Smooth muscle cell (in vitro differentiated cells): ENCODE results near the gene CCDC180. TPM values are rescaled to one million over a fixed set of nuclear protein-coding genes. Genes with fewer than 3 reads are reported as not detected.

Experiments used
- DNase-seq: peaks from one replicate; lab custom pipeline; 2025; ENCODE audit not compliant: unreplicated experiment; lab: John Stamatoyannopoulos, UW
- H2AFZ ChIP-seq: fragments of 200-600 bp; sonication (generic); 2 replicates; pipeline ENCODE4 v1.6.0; 2016; ENCODE audit warnings: antibody characterized with exemption, low read depth, mild to moderate bottlenecking
- H3F3A ChIP-seq: fragments of 200-600 bp; sonication (generic); 2 replicates; pipeline ENCODE4 v1.6.0; 2017; ENCODE audit warnings: antibody characterized with exemption, low read depth
- H3K27ac ChIP-seq: fragments of 200-600 bp; sonication (generic); 2 replicates; pipeline ENCODE4 v1.5.1; 2016; ENCODE audit warnings: low read depth, mild to moderate bottlenecking
- H3K27me3 ChIP-seq: fragments of 200-600 bp; sonication (generic); 2 replicates; pipeline ENCODE4 v1.6.1; 2016; ENCODE audit warnings: low read depth, mild to moderate bottlenecking
- H3K36me3 ChIP-seq: fragments of 200-600 bp; sonication (generic); 2 replicates; pipeline ENCODE4 v1.5.1; 2016; ENCODE audit warnings: low read depth
- H3K4me1 ChIP-seq: fragments of 200-600 bp; sonication (generic); 2 replicates; pipeline ENCODE4 v1.5.1; 2016; ENCODE audit warnings: low read depth
- H3K4me2 ChIP-seq: fragments of 200-600 bp; sonication (generic); 2 replicates; pipeline ENCODE4 v1.6.0; 2016; ENCODE audit warnings: mild to moderate bottlenecking
- H3K4me3 ChIP-seq: fragments of 200-600 bp; sonication (generic); 2 replicates; pipeline ENCODE4 v1.5.1; 2016; ENCODE audit warnings: mild to moderate bottlenecking
- H3K79me2 ChIP-seq: fragments of 200-600 bp; sonication (generic); 2 replicates; pipeline ENCODE4 v1.6.0; 2016; ENCODE audit warnings: low read depth, mild to moderate bottlenecking
- H3K9ac ChIP-seq: fragments of 200-600 bp; sonication (generic); 2 replicates; pipeline ENCODE4 v1.6.0; 2016; ENCODE audit warnings: low read depth
- H3K9me3 ChIP-seq: fragments of 200-600 bp; sonication (generic); replicated peaks from 2 replicates; pipeline ENCODE4 v1.5.1; 2016; ENCODE audit warnings: low read depth
- H4K20me1 ChIP-seq: fragments of 200-600 bp; sonication (generic); 2 replicates; pipeline ENCODE4 v1.6.0; 2016; ENCODE audit warnings: low read depth
- WGBS: methylation state at CpG from one replicate; pipeline ENCODE4 v1.1.7; 2016; ENCODE audit warnings: low lambda C conversion rate; 5-methylcytosine and 5-hydroxymethylcytosine counted together
- polyA plus RNA-seq: library from polyadenylated mRNA; unstranded; fragments of >200 nt; fragmentation: Nextera tagmentation; extraction: Ambion mirVana; gene quantifications from 2 replicates; pipeline ENCODE4 v1.2.1, GENCODE V29; 2016
- total RNA-seq: library from RNA; depleted of rRNA; stranded (reverse); fragments of >200 nt; gene quantifications from 2 replicates; pipeline ENCODE4 v1.2.3, GENCODE V29; 2014
- TF ChIP-seq, protein P1 (sequence below): fragments of 200-600 bp; sonication (generic); IDR thresholded peaks from 2 replicates; pipeline ENCODE4 v1.5.1; 2017; ENCODE audit warnings: borderline replicate concordance, mild to moderate bottlenecking, antibody characterized with exemption; ENCODE audit not compliant: insufficient read depth, poor library complexity, severe bottlenecking

Gene CCDC180
- total and polyA plus RNA-seq, 2 experiments from 2014 or later = 0.58 to 0.59 TPM

DNA sequence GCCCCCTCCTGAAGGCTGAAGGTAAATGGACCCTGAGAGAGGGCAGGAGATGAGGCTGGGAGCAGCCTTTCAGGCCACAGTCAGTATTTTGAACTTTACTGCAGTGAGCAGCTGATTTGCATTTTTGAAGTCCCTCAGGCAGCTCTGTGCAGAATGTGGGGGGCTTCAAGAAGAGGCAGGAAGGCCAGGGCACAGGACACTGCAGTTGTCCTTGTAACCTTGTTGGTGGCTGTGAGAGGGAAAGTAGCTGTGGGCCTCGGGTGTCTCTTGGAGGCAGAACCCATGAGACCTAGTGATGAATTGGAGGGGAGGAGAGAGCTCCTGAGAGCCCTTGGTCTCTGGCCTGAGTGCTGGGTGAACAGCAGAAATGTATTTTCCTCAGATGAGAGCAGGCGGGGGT is 2.6 kb downstream of the CCDC180 start:
- no peaks in the 10 kb centered on the region for H3K36me3 ChIP-seq
- H4K20me1 ChIP-seq = no peaks in the 10 kb centered on the region
- H3K9ac ChIP-seq = no peak overlapping the region
- no peak overlapping the region for H3K27ac ChIP-seq
- H3K9me3 ChIP-seq = no peaks in the 10 kb centered on the region
- H3K4me2 ChIP-seq = no peak overlapping the region
- no peaks in the 10 kb centered on the region for H3K27me3 ChIP-seq
- TF ChIP-seq, protein P1, sequence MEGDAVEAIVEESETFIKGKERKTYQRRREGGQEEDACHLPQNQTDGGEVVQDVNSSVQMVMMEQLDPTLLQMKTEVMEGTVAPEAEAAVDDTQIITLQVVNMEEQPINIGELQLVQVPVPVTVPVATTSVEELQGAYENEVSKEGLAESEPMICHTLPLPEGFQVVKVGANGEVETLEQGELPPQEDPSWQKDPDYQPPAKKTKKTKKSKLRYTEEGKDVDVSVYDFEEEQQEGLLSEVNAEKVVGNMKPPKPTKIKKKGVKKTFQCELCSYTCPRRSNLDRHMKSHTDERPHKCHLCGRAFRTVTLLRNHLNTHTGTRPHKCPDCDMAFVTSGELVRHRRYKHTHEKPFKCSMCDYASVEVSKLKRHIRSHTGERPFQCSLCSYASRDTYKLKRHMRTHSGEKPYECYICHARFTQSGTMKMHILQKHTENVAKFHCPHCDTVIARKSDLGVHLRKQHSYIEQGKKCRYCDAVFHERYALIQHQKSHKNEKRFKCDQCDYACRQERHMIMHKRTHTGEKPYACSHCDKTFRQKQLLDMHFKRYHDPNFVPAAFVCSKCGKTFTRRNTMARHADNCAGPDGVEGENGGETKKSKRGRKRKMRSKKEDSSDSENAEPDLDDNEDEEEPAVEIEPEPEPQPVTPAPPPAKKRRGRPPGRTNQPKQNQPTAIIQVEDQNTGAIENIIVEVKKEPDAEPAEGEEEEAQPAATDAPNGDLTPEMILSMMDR = no peak
- no peak overlapping the region for H2AFZ ChIP-seq
- H3K4me3 ChIP-seq = no peak overlapping the region
- no peak for DNase-seq
- no peaks in the 10 kb centered on the region for H3F3A ChIP-seq
- no peaks in the 10 kb centered on the region for H3K79me2 ChIP-seq
- H3K4me1 ChIP-seq = peaks cover 6% of the 10 kb centered on the region
- 92% methylated on average over 2 of the region's 2 CpGs for WGBS

DNA sequence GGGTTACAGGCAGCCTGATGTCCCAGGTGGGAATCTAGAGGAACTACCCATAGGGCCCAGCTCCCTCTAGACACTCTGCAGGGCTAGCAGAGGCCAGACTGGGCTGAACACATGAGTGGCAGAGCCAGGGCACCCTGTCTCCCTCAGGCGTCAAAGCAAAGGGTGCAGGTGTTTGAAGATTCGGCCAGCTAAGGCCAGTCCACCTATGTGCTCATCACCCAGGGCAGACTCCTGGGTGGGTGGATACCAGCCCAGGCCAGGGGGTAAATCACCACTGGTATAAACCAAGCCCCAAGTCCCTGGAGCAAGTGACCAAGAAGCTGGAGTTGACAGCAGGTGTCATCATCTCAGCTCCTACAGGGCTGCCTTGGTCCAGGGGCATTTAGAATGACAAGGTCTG is 3.4 kb downstream of the CCDC180 start:
- H2AFZ ChIP-seq = no peak overlapping the region
- peaks cover 6% of the 10 kb centered on the region for H3K4me1 ChIP-seq
- H3K27ac ChIP-seq = no peak overlapping the region
- WGBS = 86% methylated on average over 2 of the region's 2 CpGs
- no peak overlapping the region for H3K4me2 ChIP-seq
- DNase-seq = no peak
- no peaks in the 10 kb centered on the region for H3K36me3 ChIP-seq
- no peaks in the 10 kb centered on the region for H3F3A ChIP-seq
- H3K4me3 ChIP-seq = no peak overlapping the region
- H3K27me3 ChIP-seq = no peaks in the 10 kb centered on the region
- H3K9me3 ChIP-seq = no peaks in the 10 kb centered on the region
- H3K79me2 ChIP-seq = no peaks in the 10 kb centered on the region
- H3K9ac ChIP-seq = no peak overlapping the region
- TF ChIP-seq, protein P1 = no peak
- H4K20me1 ChIP-seq = no peaks in the 10 kb centered on the region

DNA sequence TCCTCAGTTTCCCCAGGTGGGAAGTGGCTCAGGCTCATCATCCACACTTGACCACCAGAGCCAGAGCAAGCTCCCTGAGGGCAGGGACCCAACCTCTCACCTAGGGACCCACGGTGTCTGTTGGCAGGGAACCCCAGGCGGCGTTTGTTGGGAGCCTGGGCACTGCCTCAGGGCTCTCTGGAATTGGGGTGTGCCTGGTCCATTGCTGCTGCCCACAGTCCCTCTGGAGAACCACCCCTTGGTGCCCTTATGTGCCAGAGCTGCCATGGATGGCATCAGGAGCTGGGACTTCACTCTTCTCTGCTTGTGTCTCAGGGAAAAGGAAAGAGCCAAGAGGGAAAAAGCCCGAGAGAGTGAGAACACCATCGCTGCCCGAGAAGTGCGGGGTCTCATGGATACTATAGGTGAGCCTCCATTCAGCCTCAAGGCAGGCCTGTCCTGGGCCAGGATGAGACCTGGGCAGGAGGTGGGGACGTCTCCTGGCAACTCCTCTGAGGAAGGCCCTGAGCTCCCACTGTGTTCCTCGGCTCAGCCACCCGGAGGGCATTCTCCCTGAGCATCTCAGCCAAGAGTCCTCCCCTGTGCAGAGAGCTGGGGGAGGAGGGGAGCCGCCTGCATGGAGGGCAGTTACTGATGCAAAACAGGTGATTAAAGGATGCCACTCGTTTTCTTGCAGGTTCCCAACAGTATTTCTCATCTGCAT is 4.5 kb downstream of the CCDC180 start:
- no peak for DNase-seq
- H2AFZ ChIP-seq = no peak overlapping the region
- H3K9ac ChIP-seq = no peak overlapping the region
- no peaks in the 10 kb centered on the region for H3K79me2 ChIP-seq
- 94% methylated on average over 12 of the region's 12 CpGs for WGBS
- H3K4me1 ChIP-seq = peaks cover 2% of the 10 kb centered on the region
- H3K4me2 ChIP-seq = no peak overlapping the region
- H3K36me3 ChIP-seq = no peaks in the 10 kb centered on the region
- H3K9me3 ChIP-seq = no peaks in the 10 kb centered on the region
- TF ChIP-seq, protein P1 = no peak
- no peak overlapping the region for H3K27ac ChIP-seq
- no peaks in the 10 kb centered on the region for H4K20me1 ChIP-seq
- H3F3A ChIP-seq = no peaks in the 10 kb centered on the region
- no peak overlapping the region for H3K4me3 ChIP-seq
- H3K27me3 ChIP-seq = no peaks in the 10 kb centered on the region

DNA sequence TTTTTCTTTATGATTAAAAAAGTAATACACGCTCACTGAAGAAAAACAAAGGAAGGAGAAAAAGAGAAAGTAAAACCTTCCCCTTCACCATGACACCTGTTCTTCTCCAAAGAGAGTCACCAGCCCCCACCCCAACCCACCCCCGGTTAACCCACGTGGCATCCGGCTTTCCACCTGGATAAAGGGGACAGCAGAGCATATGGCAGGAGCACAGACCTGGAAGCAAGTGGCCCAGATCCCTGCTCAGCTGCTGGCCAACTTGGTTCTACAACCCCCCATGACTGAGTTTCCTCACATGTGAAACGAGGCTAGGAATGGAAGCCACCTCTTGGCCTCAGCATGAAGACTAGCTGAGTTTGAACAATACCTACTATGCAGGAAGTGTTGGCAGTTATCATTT is 5.1 kb downstream of the CCDC180 start:
- Histone ChIP-seq H3K27me3 (no peaks in the 10 kb centered on the region), H3K4me2 (no peak overlapping the region), H3F3A (no peaks in the 10 kb centered on the region), H3K9ac (no peak overlapping the region), H3K4me1 (no peaks in the 10 kb centered on the region), H3K36me3 (no peaks in the 10 kb centered on the region), H3K27ac (no peak overlapping the region), H3K79me2 (no peaks in the 10 kb centered on the region), H4K20me1 (no peaks in the 10 kb centered on the region), H3K4me3 (no peak overlapping the region), H3K9me3 (no peaks in the 10 kb centered on the region), H2AFZ (no peak overlapping the region)
- TF ChIP-seq, protein P1 = no peak
- no peak for DNase-seq
- 88% methylated on average over 5 of the region's 5 CpGs for WGBS
